Keratinocyte (primary cell): Measurements from ENCODE around the gene HACE1. TPM values are rescaled to one million over a fixed set of nuclear protein-coding genes. Genes with fewer than 3 reads are reported as not detected.

Experiments
- DNase-seq: peaks from one replicate; pipeline ENCODE4 v3.0.0-alpha.2; 2011; ENCODE audit warnings: low read depth, missing footprints, low spot score
- FAIRE-seq: peaks from 2 replicates; lab custom pipeline; 2011; peaks lifted over from hg19 to GRCh38; lab: Jason Lieb, UNC
- H2AFZ ChIP-seq: 2 replicates; pipeline ENCODE4 v1.6.0; 2012; ENCODE audit warnings: low read length, control low read depth, inconsistent platforms; ENCODE audit not compliant: control insufficient read depth
- H3K27ac ChIP-seq: 2 replicates; pipeline ENCODE4 v1.5.1; 2011; ENCODE audit warnings: low read length; ENCODE audit not compliant: control insufficient read depth, insufficient read depth
- H3K27me3 ChIP-seq: 3 replicates; pipeline ENCODE4 v1.6.0; 2011; ENCODE audit warnings: low read length; ENCODE audit not compliant: control insufficient read depth, insufficient read depth; ENCODE audit errors: extremely low read depth
- H3K36me3 ChIP-seq, 2 experiments: 2 replicates in 1 of 2; 3 replicates in 1 of 2; pipeline ENCODE4 v1.5.1; 2011; ENCODE audit warnings: low read length in 2 of 2, mild to moderate bottlenecking in 1 of 2; ENCODE audit not compliant: control insufficient read depth in 2 of 2, insufficient read depth in 2 of 2; ENCODE audit errors: extremely low read depth in 1 of 2
- H3K4me1 ChIP-seq: 3 replicates; pipeline ENCODE4 v1.5.1; 2011; ENCODE audit warnings: low read length; ENCODE audit not compliant: control insufficient read depth, insufficient read depth; ENCODE audit errors: extremely low read depth
- H3K4me2 ChIP-seq: 3 replicates; pipeline ENCODE4 v1.6.0; 2011; ENCODE audit warnings: low read depth, low read length; ENCODE audit not compliant: control insufficient read depth, insufficient read depth; ENCODE audit errors: extremely low read depth
- H3K4me3 ChIP-seq, 3 experiments: fragments of 200-600 bp in 1 of 3; sonication (generic) in 1 of 3; 2 replicates in 2 of 3; 3 replicates in 1 of 3; pipeline ENCODE4 v1.5.1; 2011 to 2016; ENCODE audit warnings: low read length in 3 of 3, mild to moderate bottlenecking in 3 of 3, control low read depth in 2 of 3, inconsistent platforms in 1 of 3, low read depth in 1 of 3, mixed read lengths in 1 of 3, mixed run types in 1 of 3, moderate library complexity in 1 of 3; ENCODE audit not compliant: control insufficient read depth in 2 of 3, insufficient read depth in 2 of 3; ENCODE audit errors: extremely low read depth in 1 of 3
- H3K79me2 ChIP-seq: 2 replicates; pipeline ENCODE4 v1.6.0; 2012; ENCODE audit warnings: low read length; ENCODE audit not compliant: control insufficient read depth, insufficient read depth
- H3K9ac ChIP-seq: 3 replicates; pipeline ENCODE4 v1.6.0; 2011; ENCODE audit warnings: low read length; ENCODE audit not compliant: control insufficient read depth, insufficient read depth; ENCODE audit errors: extremely low read depth
- H3K9me1 ChIP-seq: 3 replicates; pipeline ENCODE4 v1.6.0; 2011; ENCODE audit warnings: low read length; ENCODE audit not compliant: control insufficient read depth, insufficient read depth; ENCODE audit errors: extremely low read depth
- H3K9me3 ChIP-seq: 2 replicates; pipeline ENCODE4 v1.5.1; 2012; ENCODE audit warnings: low read depth, low read length; ENCODE audit not compliant: control insufficient read depth
- H4K20me1 ChIP-seq: 3 replicates; pipeline ENCODE4 v1.6.0; 2011; ENCODE audit warnings: low read length; ENCODE audit not compliant: control insufficient read depth, insufficient read depth; ENCODE audit errors: extremely low read depth
- CTCF ChIP-seq, 3 experiments: IDR thresholded peaks in 1 of 3; conservative IDR thresholded peaks in 1 of 3; optimal IDR thresholded peaks in 1 of 3; 2 replicates in 2 of 3; 3 replicates in 1 of 3; pipeline versions ENCODE3 to v1.5.1; 2011; ENCODE audit warnings: low read length in 3 of 3, mild to moderate bottlenecking in 3 of 3, moderate library complexity in 2 of 3, control low read depth in 1 of 3, inconsistent platforms in 1 of 3; ENCODE audit not compliant: insufficient read depth in 2 of 3; ENCODE audit errors: extremely low read depth in 1 of 3
- EZH2 ChIP-seq: IDR thresholded peaks from one replicate; pipeline ENCODE4 v1.6.1; 2012; ENCODE audit warnings: inconsistent platforms, mild to moderate bottlenecking, low read length, moderate library complexity
- dilution Hi-C: fragments of 300-500 bp; cut with MboI; formaldehyde crosslinking; loops from one replicate; pipeline ENCODE4 v1.7.0; 2020; ENCODE audit warnings: low sequenced_read_pairs; ENCODE audit not compliant: extremely low pct_ligation_motif_present
- polyA plus RNA-seq, 5 experiments: library from polyadenylated mRNA; depleted of rRNA in 3 of 5; stranded (reverse) in 3 of 5; stranded (forward) in 1 of 5; unstranded in 1 of 5; fragments of >200 nt; gene quantifications; 1 replicate in 1 of 5; 2 replicates in 3 of 5; 3 replicates in 1 of 5; pipeline versions ENCODE4 v1.2.1 to v1.2.3, GENCODE V29; 2011 to 2012; ENCODE audit warnings: missing spikeins in 2 of 5, low read depth in 1 of 5, low replicate concordance in 1 of 5

Gene HACE1
- polyA plus RNA-seq, 1 donor (not counting 4 experiments of a cell fraction or from before 2014, with no cell fraction given), result 7.4 TPM

GRCh38 chr6:104698979-104699378, 160.7 kb downstream of the HACE1 start:
- dilution Hi-C loops, result no loop called here
- H2AFZ ChIP-seq, result no peak overlapping the region
- H3K9me3 ChIP-seq, result no peaks in the 10 kb centered on the region
- DNase-seq, result no peak
- no peaks in the 10 kb centered on the region for H3K4me1 ChIP-seq
- no peak overlapping the region for H3K4me2 ChIP-seq
- H3K36me3 ChIP-seq, result no peaks in the 10 kb centered on the region
- H3K4me3 ChIP-seq, result no peak overlapping the region
- H3K9me1 ChIP-seq, result no peaks in the 10 kb centered on the region
- no peaks in the 10 kb centered on the region for H4K20me1 ChIP-seq
- no peaks in the 10 kb centered on the region for H3K27me3 ChIP-seq
- no peak overlapping the region for H3K27ac ChIP-seq
- no peak for FAIRE-seq
- no peak overlapping the region for H3K9ac ChIP-seq
- TF ChIP-seq CTCF (optimal IDR thresholded peaks at IDR 0.05 in 1 of 3, IDR thresholded peaks at IDR 0.05 in 1 of 3, conservative IDR thresholded peaks at IDR 0.05 in 1 of 3; ENCODE audit: extremely low read depth in 1 of 3, insufficient read depth in 2 of 3, low read length in 3 of 3) (no peak), EZH2 (no peak)
- H3K79me2 ChIP-seq, result no peaks in the 10 kb centered on the region

- no peak for TF ChIP-seq EZH2
- no peak for TF ChIP-seq CTCF (optimal IDR thresholded peaks at IDR 0.05 in 1 of 3, IDR thresholded peaks at IDR 0.05 in 1 of 3, conservative IDR thresholded peaks at IDR 0.05 in 1 of 3; ENCODE audit: extremely low read depth in 1 of 3, insufficient read depth in 2 of 3, low read length in 3 of 3)
- no peak overlapping the region for H3K9ac ChIP-seq
- no peak for DNase-seq
- H3K27me3 ChIP-seq, result no peaks in the 10 kb centered on the region
- H3K9me3 ChIP-seq, result no peaks in the 10 kb centered on the region
- no peak overlapping the region for H3K4me2 ChIP-seq
- no peaks in the 10 kb centered on the region for H3K36me3 ChIP-seq
- H3K79me2 ChIP-seq, result no peaks in the 10 kb centered on the region
- peaks cover 8% of the 10 kb centered on the region for H3K4me1 ChIP-seq
- dilution Hi-C loops, result no loop called here
- H3K4me3 ChIP-seq, result no peak overlapping the region
- H3K9me1 ChIP-seq, result no peaks in the 10 kb centered on the region
- no peaks in the 10 kb centered on the region for H4K20me1 ChIP-seq
- no peak for FAIRE-seq
- no peak overlapping the region for H2AFZ ChIP-seq
- H3K27ac ChIP-seq, result no peak overlapping the region
Measured at GRCh38 chr6:104692008-104692407, 167.7 kb downstream of the HACE1 start.
